HuH-7 (cell line): ENCODE results near the gene INO80C.
"Not testable (repeated sequence)": the region's sequence is repeated elsewhere in the genome, so short reads cannot be mapped to it uniquely, and the experiment has no call there.

Source experiments
- DNase-seq: peaks from one replicate; pipeline ENCODE4 v3.0.0; 2011; ENCODE audit warnings: low spot score

The INO80C gene

GRCh38 chr18:35489281-35489680, 8.5 kb downstream of the INO80C start:
- not testable (repeated sequence) for DNase-seq

- not testable (repeated sequence) for DNase-seq
These were observed 9.4 kb downstream of the INO80C start for GRCh38 chr18:35488396-35488795.

GRCh38 chr18:35487525-35487924, 10.2 kb downstream of the INO80C start:
- DNase-seq: not testable (repeated sequence)

- no peak for DNase-seq
These were observed 11.9 kb downstream of the INO80C start for GRCh38 chr18:35485852-35486251.

- DNase-seq: no peak
These were observed 13.7 kb downstream of the INO80C start for GRCh38 chr18:35484034-35484433.

GRCh38 chr18:35481960-35482366, 15.8 kb downstream of the INO80C start:
- DNase-seq: no peak

GRCh38 chr18:35479911-35480586, 17.7 kb downstream of the INO80C start:
- DNase-seq: no peak

- DNase-seq: no peak
These were observed 19.0 kb downstream of the INO80C start for GRCh38 chr18:35478520-35479435.

GRCh38 chr18:35477974-35478373, 19.8 kb downstream of the INO80C start:
- no peak for DNase-seq

- no peak for DNase-seq
These were observed 20.3 kb downstream of the INO80C start for GRCh38 chr18:35477497-35477896.

GRCh38 chr18:35474884-35475283, 22.9 kb downstream of the INO80C start:
- DNase-seq: no peak

GRCh38 chr18:35473562-35473961, 24.2 kb downstream of the INO80C start:
- DNase-seq: no peak

GRCh38 chr18:35470435-35470834, 27.3 kb downstream of the INO80C start:
- DNase-seq: no peak

GRCh38 chr18:35469725-35470124, 28.0 kb downstream of the INO80C start:
- DNase-seq: no peak

- no peak for DNase-seq
These were observed 29.0 kb downstream of the INO80C start for GRCh38 chr18:35468711-35469110.

GRCh38 chr18:35467624-35468016, 30.1 kb downstream of the INO80C start:
- no peak for DNase-seq

GRCh38 chr18:35466815-35467623, 30.7 kb downstream of the INO80C start:
- no peak for DNase-seq

GRCh38 chr18:35466334-35466733, 31.4 kb downstream of the INO80C start:
- DNase-seq: no peak

- DNase-seq: no peak
These were observed 32.4 kb downstream of the INO80C start for GRCh38 chr18:35465329-35465728.

GRCh38 chr18:35464831-35465279, 32.9 kb downstream of the INO80C start:
- no peak for DNase-seq

- no peak for DNase-seq
These were observed 33.9 kb downstream of the INO80C start for GRCh38 chr18:35463827-35464226.

- DNase-seq: no peak
These were observed 34.7 kb downstream of the INO80C start for GRCh38 chr18:35463050-35463449.
